DND-41 (cell line): Measurements from ENCODE around the gene ZNF883.

Experiments used
- ATAC-seq: fragments of 200-7000 bp; cut with Tn5 transposase; 3 replicates; pipeline ENCODE4 v1.9.1; 2021; ENCODE audit warnings: low read depth; ENCODE audit not compliant: insufficient read depth
- DNase-seq: peaks from one replicate; pipeline ENCODE4 v3.0.0-alpha.2; 2020
- H2AFZ ChIP-seq: 2 replicates; pipeline ENCODE4 v1.6.0; 2012; ENCODE audit warnings: low read depth, low read length
- H3K27ac ChIP-seq: 2 replicates; pipeline ENCODE4 v1.5.1; 2012; ENCODE audit warnings: low read length, inconsistent platforms
- H3K27me3 ChIP-seq: fragments of 200-600 bp; sonication (generic); 2 replicates; pipeline ENCODE4 v1.6.0; 2012; ENCODE audit warnings: low read length, mild to moderate bottlenecking, inconsistent platforms; ENCODE audit not compliant: insufficient read depth, poor library complexity
- H3K36me3 ChIP-seq: 2 replicates; pipeline ENCODE4 v1.5.1; 2012; ENCODE audit warnings: low read length, inconsistent platforms; ENCODE audit not compliant: insufficient read depth
- H3K4me1 ChIP-seq: 2 replicates; pipeline ENCODE4 v1.5.1; 2012; ENCODE audit warnings: mild to moderate bottlenecking, low read length; ENCODE audit not compliant: insufficient read depth
- H3K4me2 ChIP-seq: 2 replicates; pipeline ENCODE4 v1.6.0; 2012; ENCODE audit warnings: mild to moderate bottlenecking, moderate library complexity, low read length, inconsistent platforms; ENCODE audit not compliant: insufficient read depth
- H3K4me3 ChIP-seq, 2 experiments: fragments of 200-600 bp in 1 of 2; shearing (Covaris generic) in 1 of 2; 2 replicates each; pipeline ENCODE4 v1.5.1; 2012 to 2016; ENCODE audit warnings: inconsistent platforms in 2 of 2, low read length in 2 of 2, mild to moderate bottlenecking in 2 of 2, low read depth in 1 of 2, moderate library complexity in 1 of 2
- H3K79me2 ChIP-seq: 2 replicates; pipeline ENCODE4 v1.6.0; 2012; ENCODE audit warnings: low read length, inconsistent platforms; ENCODE audit not compliant: insufficient read depth
- H3K9ac ChIP-seq: 2 replicates; pipeline ENCODE4 v1.6.0; 2012; ENCODE audit warnings: low read depth, mild to moderate bottlenecking, inconsistent platforms, low read length, moderate library complexity
- H3K9me3 ChIP-seq: 2 replicates; pipeline ENCODE4 v1.5.1; 2012; ENCODE audit warnings: low read length, moderate library complexity, mild to moderate bottlenecking, inconsistent platforms; ENCODE audit not compliant: insufficient read depth, severe bottlenecking
- H4K20me1 ChIP-seq: 2 replicates; pipeline ENCODE4 v1.6.0; 2012; ENCODE audit warnings: low read length; ENCODE audit not compliant: insufficient read depth
- CTCF ChIP-seq: IDR thresholded peaks from 2 replicates; pipeline ENCODE4 v1.5.1; 2012; ENCODE audit warnings: borderline replicate concordance, low read length, moderate library complexity, mild to moderate bottlenecking; ENCODE audit not compliant: poor library complexity, severe bottlenecking; ENCODE audit errors: extremely low read depth
- EZH2 ChIP-seq: IDR thresholded peaks from 3 replicates; pipeline ENCODE4 v1.6.1; 2012; ENCODE audit warnings: borderline replicate concordance, low read depth, mild to moderate bottlenecking, moderate library complexity, low read length, inconsistent platforms; ENCODE audit not compliant: severe bottlenecking

The ZNF883 gene

DNA sequence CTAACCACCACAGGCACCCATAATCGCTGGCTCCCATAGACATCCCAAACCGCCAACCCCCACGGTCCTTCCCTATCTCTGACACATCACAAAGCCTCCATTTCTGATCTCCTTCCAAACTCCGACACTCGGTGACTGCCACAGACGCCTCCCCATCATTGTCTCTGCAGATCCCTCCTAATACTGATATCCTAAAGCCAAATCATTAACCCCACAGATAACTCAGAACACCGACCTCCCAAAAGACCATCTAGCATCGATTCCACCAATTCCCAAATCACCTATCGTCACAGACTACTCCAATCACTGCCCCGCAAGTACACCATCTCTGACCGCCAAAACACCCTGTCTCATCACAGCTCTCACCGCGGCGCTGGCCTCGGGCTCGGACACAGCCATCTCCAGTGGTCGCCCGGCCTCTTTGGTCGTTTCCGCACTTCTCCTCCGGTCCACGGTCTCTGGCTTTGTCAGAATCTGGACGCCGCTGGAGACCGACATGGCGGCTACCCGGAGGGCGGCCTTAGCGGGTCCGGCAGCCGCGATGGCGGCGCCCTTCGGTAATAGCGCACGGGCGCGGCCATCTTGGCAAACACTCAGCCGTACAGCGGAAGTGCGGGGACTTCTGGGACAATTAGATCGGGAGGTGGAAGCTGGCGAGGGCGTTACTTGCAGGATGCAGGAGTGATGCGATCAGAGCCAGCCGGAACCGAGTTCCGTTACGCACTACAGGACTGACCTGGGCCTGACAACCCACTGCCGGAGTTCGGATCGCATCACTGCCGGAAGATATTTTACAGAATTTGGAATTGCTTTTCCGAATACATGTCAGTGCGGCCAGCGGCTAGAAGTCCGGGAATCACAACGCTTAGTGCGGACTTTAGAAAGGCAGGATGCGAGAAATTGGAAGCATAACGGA, 44.5 kb upstream of the ZNF883 start, which contains the start of gene ZFP37:
Gene ZFP37, minus strand, starts transcription at position 534 of the 916 bp plus-strand sequence. Its CDS starts 36 bp downstream, at position 498.
- ATAC-seq (no peak), DNase-seq (no peak)
- Histone ChIP-seq H3K9me3 (peaks cover 5% of the 10 kb centered on the region), H3K36me3 (no peaks in the 10 kb centered on the region), H3K79me2 (no peaks in the 10 kb centered on the region), H3K4me3 (no peak within 1 kb of the TSS), H3K9ac (no peak within 1 kb of the TSS), H3K4me1 (no peaks in the 10 kb centered on the region), H4K20me1 (no peaks in the 10 kb centered on the region), H2AFZ (no peak within 1 kb of the TSS), H3K27ac (no peak within 1 kb of the TSS), H3K4me2 (no peak within 1 kb of the TSS), H3K27me3 (no peaks in the 10 kb centered on the region)
- TF ChIP-seq CTCF (no peak), EZH2 (no peak)

DNA sequence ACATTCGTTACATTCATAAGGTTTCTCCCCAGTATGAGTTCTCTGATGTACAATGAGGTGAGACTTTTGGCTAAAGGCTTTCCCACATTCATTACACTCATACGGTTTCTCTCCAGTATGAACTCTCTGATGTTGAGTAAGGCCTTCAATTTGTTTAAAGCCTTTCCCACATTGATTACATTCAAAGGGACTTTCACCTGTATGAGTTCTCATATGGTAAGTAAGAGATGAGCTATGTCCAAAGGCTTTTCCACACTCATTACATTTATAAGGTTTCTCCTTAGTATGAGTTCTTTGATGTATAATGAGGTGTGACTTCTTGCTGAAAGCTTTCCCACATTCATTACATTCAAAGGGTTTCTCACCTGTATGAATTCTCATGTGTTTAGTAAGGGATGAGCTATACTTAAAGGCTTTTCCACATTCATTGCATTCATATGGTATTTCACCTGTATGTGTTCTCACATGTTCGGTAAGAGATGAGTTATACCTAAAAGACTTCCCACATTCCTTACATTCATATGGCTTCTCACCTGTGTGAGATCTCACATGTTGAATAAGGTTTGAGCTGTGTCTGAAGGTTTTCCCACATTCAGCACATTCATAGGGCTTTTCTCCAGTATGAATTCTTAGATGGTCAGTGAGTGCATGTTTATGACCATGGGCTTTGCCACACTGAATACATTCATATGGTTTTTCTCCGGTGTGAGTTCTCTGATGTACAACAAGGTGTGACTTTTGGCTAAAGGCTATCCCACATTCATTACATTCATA, 31.1 kb upstream of the ZNF883 start:
- Histone ChIP-seq H3K36me3 (no peaks in the 10 kb centered on the region), H3K4me3 (no peak overlapping the region), H3K4me1 (no peaks in the 10 kb centered on the region), H4K20me1 (no peaks in the 10 kb centered on the region), H3K9me3 (peaks cover 29% of the 10 kb centered on the region), H3K9ac (no peak overlapping the region), H3K79me2 (no peaks in the 10 kb centered on the region), H3K27me3 (no peaks in the 10 kb centered on the region), H2AFZ (no peak overlapping the region), H3K27ac (no peak overlapping the region), H3K4me2 (no peak overlapping the region)
- no peak for TF ChIP-seq CTCF
- no peak for TF ChIP-seq EZH2
- DNase-seq (no peak), ATAC-seq (no peak)

GRCh38 chr9:113026200-113026599, 14.2 kb upstream of the ZNF883 start:
- H3K9ac ChIP-seq, result no peak overlapping the region
- no peaks in the 10 kb centered on the region for H3K9me3 ChIP-seq
- H3K79me2 ChIP-seq, result no peaks in the 10 kb centered on the region
- H3K27me3 ChIP-seq, result peaks cover 3% of the 10 kb centered on the region
- H3K27ac ChIP-seq, result no peak overlapping the region
- no peaks in the 10 kb centered on the region for H3K36me3 ChIP-seq
- no peak overlapping the region for H2AFZ ChIP-seq
- no peaks in the 10 kb centered on the region for H4K20me1 ChIP-seq
- H3K4me2 ChIP-seq, result no peak overlapping the region
- TF ChIP-seq EZH2 (no peak), CTCF (no peak)
- H3K4me3 ChIP-seq, result no peak overlapping the region
- H3K4me1 ChIP-seq, result no peaks in the 10 kb centered on the region
- ATAC-seq (no peak), DNase-seq (no peak)
